Fibroblast of skin of left quadriceps (primary cell): Measurements from ENCODE around the gene RBM41.

Experiments
- DNase-seq, 2 experiments: peaks; one replicate each; pipeline ENCODE4 v3.0.0-alpha.2; 2013; ENCODE audit warnings: low read depth in 2 of 2

Gene RBM41

GRCh38 chrX:107029752-107030151, 88.9 kb downstream of the RBM41 start:
- DNase-seq = no peak

GRCh38 chrX:107025545-107025944, 93.1 kb downstream of the RBM41 start:
- DNase-seq = peak in 1 of 2 experiments; percentile 7

- DNase-seq = no peak
Observed at GRCh38 chrX:107014936-107015335, 103.7 kb downstream of the RBM41 start.
